Astrocyte of the spinal cord (primary cell): ENCODE data around the gene PRR5.
"Not testable (repeated sequence)": the region's sequence is repeated elsewhere in the genome, so short reads cannot be mapped to it uniquely, and the experiment has no call there.

Experiments used
- DNase-seq: peaks from one replicate; pipeline ENCODE4 v3.0.0; 2011; ENCODE audit warnings: low read depth, low spot score
- H3K4me3 ChIP-seq: 2 replicates; pipeline ENCODE4 v1.5.1; 2011; ENCODE audit warnings: low read depth, mild to moderate bottlenecking, low read length, moderate library complexity
- in situ Hi-C: cut with HindIII; loops from 2 replicates; pipeline ENCODE4 v1.10.0; 2017; ENCODE audit warnings: low sequenced_read_pairs
- TF ChIP-seq, protein P1 (sequence below): IDR thresholded peaks from 2 replicates; pipeline ENCODE4 v1.5.1; 2012; ENCODE audit warnings: low read depth, mild to moderate bottlenecking, low read length, inconsistent platforms

The PRR5 gene, protein sequence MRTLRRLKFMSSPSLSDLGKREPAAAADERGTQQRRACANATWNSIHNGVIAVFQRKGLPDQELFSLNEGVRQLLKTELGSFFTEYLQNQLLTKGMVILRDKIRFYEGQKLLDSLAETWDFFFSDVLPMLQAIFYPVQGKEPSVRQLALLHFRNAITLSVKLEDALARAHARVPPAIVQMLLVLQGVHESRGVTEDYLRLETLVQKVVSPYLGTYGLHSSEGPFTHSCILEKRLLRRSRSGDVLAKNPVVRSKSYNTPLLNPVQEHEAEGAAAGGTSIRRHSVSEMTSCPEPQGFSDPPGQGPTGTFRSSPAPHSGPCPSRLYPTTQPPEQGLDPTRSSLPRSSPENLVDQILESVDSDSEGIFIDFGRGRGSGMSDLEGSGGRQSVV

DNA sequence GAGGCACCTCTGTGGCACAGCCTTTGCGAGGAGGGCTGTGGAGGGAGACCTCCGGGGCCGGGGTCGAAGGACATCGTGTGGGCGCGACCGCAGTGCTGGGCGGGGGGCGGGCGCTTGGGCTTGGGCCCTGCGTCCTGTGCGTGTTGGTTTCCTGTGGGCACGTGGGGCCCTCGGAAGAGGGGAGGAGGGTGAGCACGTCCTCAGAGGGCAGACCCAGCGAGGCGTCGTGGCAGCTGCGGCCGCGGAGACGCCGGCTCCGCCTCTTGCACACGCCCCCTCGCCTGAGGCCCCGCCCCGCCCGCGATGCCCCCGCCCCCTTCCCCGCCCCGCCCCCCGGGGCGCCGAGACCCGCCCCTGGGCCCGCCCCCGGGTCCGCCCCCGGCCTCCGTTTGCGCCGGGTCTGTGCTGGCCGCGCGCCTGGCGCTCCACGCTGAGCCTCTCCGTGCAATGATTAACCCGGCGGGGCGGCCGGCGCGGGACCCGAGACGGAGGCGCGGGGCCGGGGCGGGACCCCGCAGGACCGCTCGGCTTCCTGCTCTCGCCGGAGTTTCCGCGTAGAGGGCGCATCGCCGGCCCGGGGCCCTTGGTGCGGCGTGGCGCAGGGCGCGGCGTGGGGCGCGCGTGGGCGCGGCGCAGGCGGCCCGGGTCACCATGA, at the start of gene PRR5:
TSS of gene PRR5 (plus strand) at position 381 of the 655 bp plus-strand sequence. CDS start at position 652, 271 bp downstream.
- TF ChIP-seq, protein P1, sequence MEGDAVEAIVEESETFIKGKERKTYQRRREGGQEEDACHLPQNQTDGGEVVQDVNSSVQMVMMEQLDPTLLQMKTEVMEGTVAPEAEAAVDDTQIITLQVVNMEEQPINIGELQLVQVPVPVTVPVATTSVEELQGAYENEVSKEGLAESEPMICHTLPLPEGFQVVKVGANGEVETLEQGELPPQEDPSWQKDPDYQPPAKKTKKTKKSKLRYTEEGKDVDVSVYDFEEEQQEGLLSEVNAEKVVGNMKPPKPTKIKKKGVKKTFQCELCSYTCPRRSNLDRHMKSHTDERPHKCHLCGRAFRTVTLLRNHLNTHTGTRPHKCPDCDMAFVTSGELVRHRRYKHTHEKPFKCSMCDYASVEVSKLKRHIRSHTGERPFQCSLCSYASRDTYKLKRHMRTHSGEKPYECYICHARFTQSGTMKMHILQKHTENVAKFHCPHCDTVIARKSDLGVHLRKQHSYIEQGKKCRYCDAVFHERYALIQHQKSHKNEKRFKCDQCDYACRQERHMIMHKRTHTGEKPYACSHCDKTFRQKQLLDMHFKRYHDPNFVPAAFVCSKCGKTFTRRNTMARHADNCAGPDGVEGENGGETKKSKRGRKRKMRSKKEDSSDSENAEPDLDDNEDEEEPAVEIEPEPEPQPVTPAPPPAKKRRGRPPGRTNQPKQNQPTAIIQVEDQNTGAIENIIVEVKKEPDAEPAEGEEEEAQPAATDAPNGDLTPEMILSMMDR, result no peak
- peak within 1 kb of the TSS; percentile 35 for H3K4me3 ChIP-seq
- in situ Hi-C loops, result no loop called here
- peak; percentile 61 for DNase-seq

DNA sequence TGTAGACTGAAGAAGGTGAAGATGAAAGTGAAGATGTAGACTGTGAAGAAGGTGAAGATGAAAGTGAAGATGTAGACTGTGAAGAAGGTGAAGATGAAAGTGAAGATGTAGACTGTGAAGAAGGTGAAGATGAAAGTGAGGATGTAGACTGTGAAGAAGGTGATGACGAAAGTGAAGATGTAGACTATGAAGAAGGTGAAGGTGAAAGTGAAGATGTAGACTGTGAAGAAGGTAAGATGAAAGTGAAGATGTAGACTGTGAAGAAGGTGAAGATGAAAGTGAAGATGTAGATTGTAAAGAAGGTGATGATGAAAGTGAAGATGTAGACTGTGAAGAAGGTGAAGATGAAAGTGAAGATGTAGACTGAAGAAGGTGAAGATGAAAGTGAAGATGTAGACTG, 49.1 kb upstream of the PRR5 start:
- DNase-seq, H3K4me3 ChIP-seq, in situ Hi-C loops: not testable (repeated sequence)

DNA sequence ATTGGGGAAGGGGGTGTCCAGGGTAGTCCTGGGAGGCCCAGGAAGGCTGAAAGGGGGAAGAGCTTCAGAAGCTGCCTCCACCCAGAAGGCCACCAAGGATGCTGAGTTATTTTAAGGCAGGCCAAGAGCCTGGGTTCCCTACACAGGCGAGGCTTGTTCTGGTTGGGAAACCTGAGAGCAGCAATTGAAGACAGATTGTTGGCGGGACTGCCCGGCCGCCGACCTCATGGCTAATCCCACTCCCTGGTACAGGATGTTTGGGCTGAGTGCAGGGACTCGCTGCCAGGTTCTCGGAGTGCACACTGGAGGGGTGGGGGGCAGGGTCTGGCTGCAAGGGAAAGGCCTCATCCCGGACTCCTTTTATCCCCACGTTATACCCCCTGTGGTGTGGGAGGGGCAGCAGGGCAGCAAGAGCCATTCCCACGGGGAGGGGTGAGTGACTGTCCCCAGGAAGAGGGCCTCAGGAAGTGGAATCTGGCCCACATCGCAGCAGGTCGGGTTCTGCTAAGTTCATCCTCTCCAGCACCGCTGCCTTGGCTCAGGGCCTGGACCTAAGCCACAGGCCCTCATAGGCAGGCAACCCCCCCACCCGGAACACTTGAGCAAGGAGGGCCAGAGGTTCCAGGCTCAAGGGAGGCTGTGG, 43.6 kb upstream of the PRR5 start:
- in situ Hi-C loops, result no loop called here
- peak; percentile 79 for DNase-seq
- H3K4me3 ChIP-seq, result no peak overlapping the region
- TF ChIP-seq, protein P1, result no peak

DNA sequence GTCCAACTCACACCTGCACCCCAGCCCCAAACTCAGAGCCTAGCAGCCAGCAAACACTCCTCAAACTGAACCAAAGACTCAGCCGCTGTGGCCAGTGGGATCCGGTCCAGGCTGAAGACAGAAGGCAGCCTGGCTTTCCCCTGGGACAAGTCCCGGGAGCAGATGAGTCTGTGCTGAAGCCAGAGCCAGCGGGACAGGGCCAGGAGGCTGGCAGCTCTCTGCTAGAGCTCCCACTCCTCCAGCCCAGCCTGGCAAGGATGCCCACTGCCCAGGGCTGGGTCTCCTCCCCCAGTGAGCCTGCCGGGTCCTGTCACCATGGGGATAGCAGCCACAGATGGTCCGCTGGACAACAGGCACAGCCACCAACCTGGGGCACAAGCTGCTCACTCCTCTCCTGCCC, 42.9 kb upstream of the PRR5 start:
- peak; percentile 15 for DNase-seq
- no peak overlapping the region for H3K4me3 ChIP-seq
- in situ Hi-C loops, result no loop called here
- TF ChIP-seq, protein P1, result no peak

DNA sequence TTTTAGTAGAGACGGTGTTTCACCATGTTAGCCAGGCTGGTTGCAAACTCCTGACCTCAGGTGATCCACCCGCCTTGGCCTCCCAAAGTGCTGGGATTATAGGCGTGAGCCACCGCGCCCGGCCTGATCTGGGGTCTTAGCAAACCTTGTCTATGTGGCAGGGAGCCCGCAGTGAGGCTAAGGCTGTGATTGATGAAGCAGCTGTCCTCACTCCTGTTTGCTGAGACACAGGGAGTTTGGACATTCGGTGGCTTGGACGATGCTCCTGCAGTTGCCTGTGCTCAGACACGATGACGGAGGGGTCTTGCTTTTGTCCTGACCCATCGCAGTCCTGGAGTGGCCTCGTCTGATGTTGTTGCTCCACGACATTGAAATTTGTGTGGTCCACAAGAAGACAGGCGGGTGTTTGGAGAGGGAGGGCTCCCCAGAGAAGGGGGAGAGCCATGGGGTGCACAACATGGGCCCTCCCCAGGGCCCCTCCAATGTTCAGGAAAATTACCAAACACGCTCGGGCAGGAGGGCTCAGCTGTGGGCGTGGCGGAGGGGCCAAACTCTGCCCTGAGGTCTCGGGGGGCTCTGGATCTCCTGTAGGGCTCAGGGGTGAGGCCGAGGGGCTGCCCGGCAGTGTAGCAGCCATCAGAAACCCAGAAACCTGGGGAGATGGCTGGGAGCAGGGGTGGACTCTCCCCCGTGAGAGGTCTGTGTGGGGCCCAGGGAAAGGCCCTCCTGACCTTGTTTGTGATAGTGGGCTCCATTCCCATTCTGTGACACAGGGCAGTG, 41.8 kb upstream of the PRR5 start:
- TF ChIP-seq, protein P1, result no peak
- in situ Hi-C loops, result no loop called here
- DNase-seq, result no peak
- H3K4me3 ChIP-seq, result no peak overlapping the region

DNA sequence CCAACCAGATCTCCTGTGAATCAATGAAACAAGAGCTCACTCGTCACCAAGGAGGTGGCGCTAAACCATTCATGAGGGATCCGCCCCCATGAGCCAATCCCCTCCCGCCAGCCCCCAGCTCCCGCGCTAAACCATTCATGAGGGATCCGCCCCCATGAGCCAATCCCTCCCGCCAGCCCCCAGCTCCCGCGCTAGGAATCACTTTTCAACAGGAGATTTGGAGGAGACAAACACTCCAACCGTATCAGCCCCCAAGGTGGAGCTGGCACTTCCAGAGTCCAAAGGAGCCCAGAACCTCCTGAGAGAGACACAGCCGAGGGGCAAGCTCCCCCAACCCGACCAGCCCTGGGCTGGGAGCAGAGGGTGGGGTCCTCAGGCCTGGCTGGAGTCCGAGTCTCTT, 40.9 kb upstream of the PRR5 start:
- no peak overlapping the region for H3K4me3 ChIP-seq
- no peak for DNase-seq
- in situ Hi-C loops, result no loop called here
- TF ChIP-seq, protein P1, result no peak
